ENCODE data around the gene SYT7.
A peak's percentile ranks its signal among the peaks of the same experiment; 100 is the strongest.

Gene SYT7

GRCh38 chr11:61497876-61498275, 83.0 kb downstream of the SYT7 start:
- H4K91ac ChIP-seq (ENCODE audit: low read depth, low read length): no peak overlapping the region
- no peaks in the 10 kb centered on the region for H3K79me1 ChIP-seq (ENCODE audit: low read length)
- no peak overlapping the region for H2AK5ac ChIP-seq (ENCODE audit: low read length)
- no peak overlapping the region for H3K4me3 ChIP-seq (ENCODE audit: low read depth, low read length)
- no peak overlapping the region for H4K8ac ChIP-seq (ENCODE audit: low read depth, low read length)
- H2BK12ac ChIP-seq (ENCODE audit: low read length): no peak overlapping the region
- no peak overlapping the region for H2BK120ac ChIP-seq (ENCODE audit: insufficient read depth, low read length, poor library complexity)
- H2AFZ ChIP-seq (ENCODE audit: insufficient read depth, low read length, poor library complexity): no peak overlapping the region
- no peak overlapping the region for H2BK5ac ChIP-seq (ENCODE audit: low read depth, low read length, poor library complexity)
- no peak overlapping the region for H3K23ac ChIP-seq (ENCODE audit: low read length)
- peaks cover 3 to 7% of the 10 kb centered on the region in 2 experiments for H3K4me1 ChIP-seq (ENCODE audit: control insufficient read depth in 1 of 2, insufficient read depth in 2 of 2, low read length in 2 of 2)
- WGBS (ENCODE audit: extremely low coverage, insufficient coverage, insufficient read length): no CpG with 5 or more reads among the region's 9 CpGs
- no peak overlapping the region for H3K14ac ChIP-seq (ENCODE audit: low read length)
- no peaks in the 10 kb centered on the region for H3K79me2 ChIP-seq (ENCODE audit: control insufficient read depth, insufficient read depth, low read length, poor library complexity)
- no peaks in the 10 kb centered on the region for H3K36me3 ChIP-seq (ENCODE audit: control insufficient read depth in 1 of 2, insufficient read depth in 2 of 2, low read length in 2 of 2)
- no peak overlapping the region for H3K27ac ChIP-seq (ENCODE audit: low read depth, low read length)
- no peak overlapping the region for H3K4me2 ChIP-seq (ENCODE audit: low read length)
- no peaks in the 10 kb centered on the region for H3K27me3 ChIP-seq (ENCODE audit: insufficient read depth, low read length)
- no peak overlapping the region for H3K4ac ChIP-seq (ENCODE audit: low read depth, low read length)
- no peak overlapping the region for H4K12ac ChIP-seq (ENCODE audit: low read depth, low read length)
- no peak overlapping the region for H3K18ac ChIP-seq (ENCODE audit: low read length)
- no peak overlapping the region for H3K9ac ChIP-seq (ENCODE audit: low read length)
- no peaks in the 10 kb centered on the region for H3K9me3 ChIP-seq (ENCODE audit: insufficient read depth, low read depth, low read length)
- DNase-seq: no peak

GRCh38 chr11:61497473-61497872, 83.4 kb downstream of the SYT7 start:
- Histone ChIP-seq H3K36me3 (ENCODE audit: control insufficient read depth in 1 of 2, insufficient read depth in 2 of 2, low read length in 2 of 2) (no peaks in the 10 kb centered on the region), H4K8ac (ENCODE audit: low read depth, low read length) (no peak overlapping the region), H3K27ac (ENCODE audit: low read depth, low read length) (no peak overlapping the region), H3K23ac (ENCODE audit: low read length) (no peak overlapping the region), H3K9me3 (ENCODE audit: insufficient read depth, low read depth, low read length) (no peaks in the 10 kb centered on the region), H2BK5ac (ENCODE audit: low read depth, low read length, poor library complexity) (no peak overlapping the region), H2BK12ac (ENCODE audit: low read length) (no peak overlapping the region), H3K9ac (ENCODE audit: low read length) (no peak overlapping the region), H3K27me3 (ENCODE audit: insufficient read depth, low read length) (no peaks in the 10 kb centered on the region), H4K91ac (ENCODE audit: low read depth, low read length) (no peak overlapping the region), H2BK120ac (ENCODE audit: insufficient read depth, low read length, poor library complexity) (no peak overlapping the region), H3K4me2 (ENCODE audit: low read length) (no peak overlapping the region), H3K79me1 (ENCODE audit: low read length) (no peaks in the 10 kb centered on the region), H3K18ac (ENCODE audit: low read length) (no peak overlapping the region), H3K4me3 (ENCODE audit: low read depth, low read length) (no peak overlapping the region), H3K14ac (ENCODE audit: low read length) (no peak overlapping the region), H2AFZ (ENCODE audit: insufficient read depth, low read length, poor library complexity) (no peak overlapping the region), H2AK5ac (ENCODE audit: low read length) (no peak overlapping the region), H4K12ac (ENCODE audit: low read depth, low read length) (no peak overlapping the region), H3K79me2 (ENCODE audit: control insufficient read depth, insufficient read depth, low read length, poor library complexity) (no peaks in the 10 kb centered on the region), H3K4ac (ENCODE audit: low read depth, low read length) (no peak overlapping the region), H3K4me1 (ENCODE audit: control insufficient read depth in 1 of 2, insufficient read depth in 2 of 2, low read length in 2 of 2) (peaks cover 3 to 5% of the 10 kb centered on the region in 2 experiments)
- no peak for DNase-seq
- 96% methylated on average over 2 of the region's 2 CpGs for WGBS (ENCODE audit: extremely low coverage, insufficient coverage, insufficient read length)

GRCh38 chr11:61496602-61497400, 84.1 kb downstream of the SYT7 start:
- H2AFZ ChIP-seq (ENCODE audit: insufficient read depth, low read length, poor library complexity): no peak overlapping the region
- no peak overlapping the region for H3K18ac ChIP-seq (ENCODE audit: low read length)
- H4K8ac ChIP-seq (ENCODE audit: low read depth, low read length): no peak overlapping the region
- H3K79me2 ChIP-seq (ENCODE audit: control insufficient read depth, insufficient read depth, low read length, poor library complexity): no peaks in the 10 kb centered on the region
- no peak overlapping the region for H2BK5ac ChIP-seq (ENCODE audit: low read depth, low read length, poor library complexity)
- no peak overlapping the region for H2BK12ac ChIP-seq (ENCODE audit: low read length)
- no peak overlapping the region for H3K4me3 ChIP-seq (ENCODE audit: low read depth, low read length)
- no peak for DNase-seq
- peaks cover 3 to 5% of the 10 kb centered on the region in 2 experiments for H3K4me1 ChIP-seq (ENCODE audit: control insufficient read depth in 1 of 2, insufficient read depth in 2 of 2, low read length in 2 of 2)
- no peaks in the 10 kb centered on the region for H3K27me3 ChIP-seq (ENCODE audit: insufficient read depth, low read length)
- no peak overlapping the region for H3K4ac ChIP-seq (ENCODE audit: low read depth, low read length)
- WGBS (ENCODE audit: extremely low coverage, insufficient coverage, insufficient read length): 100% methylated on average over 5 of the region's 15 CpGs
- H3K79me1 ChIP-seq (ENCODE audit: low read length): no peaks in the 10 kb centered on the region
- H3K36me3 ChIP-seq (ENCODE audit: control insufficient read depth in 1 of 2, insufficient read depth in 2 of 2, low read length in 2 of 2): no peaks in the 10 kb centered on the region
- no peak overlapping the region for H3K27ac ChIP-seq (ENCODE audit: low read depth, low read length)
- no peak overlapping the region for H3K14ac ChIP-seq (ENCODE audit: low read length)
- H2AK5ac ChIP-seq (ENCODE audit: low read length): no peak overlapping the region
- no peak overlapping the region for H4K91ac ChIP-seq (ENCODE audit: low read depth, low read length)
- no peak overlapping the region for H4K12ac ChIP-seq (ENCODE audit: low read depth, low read length)
- no peak overlapping the region for H2BK120ac ChIP-seq (ENCODE audit: insufficient read depth, low read length, poor library complexity)
- H3K9me3 ChIP-seq (ENCODE audit: insufficient read depth, low read depth, low read length): no peaks in the 10 kb centered on the region
- H3K9ac ChIP-seq (ENCODE audit: low read length): no peak overlapping the region
- no peak overlapping the region for H3K23ac ChIP-seq (ENCODE audit: low read length)
- H3K4me2 ChIP-seq (ENCODE audit: low read length): no peak overlapping the region

DNA sequence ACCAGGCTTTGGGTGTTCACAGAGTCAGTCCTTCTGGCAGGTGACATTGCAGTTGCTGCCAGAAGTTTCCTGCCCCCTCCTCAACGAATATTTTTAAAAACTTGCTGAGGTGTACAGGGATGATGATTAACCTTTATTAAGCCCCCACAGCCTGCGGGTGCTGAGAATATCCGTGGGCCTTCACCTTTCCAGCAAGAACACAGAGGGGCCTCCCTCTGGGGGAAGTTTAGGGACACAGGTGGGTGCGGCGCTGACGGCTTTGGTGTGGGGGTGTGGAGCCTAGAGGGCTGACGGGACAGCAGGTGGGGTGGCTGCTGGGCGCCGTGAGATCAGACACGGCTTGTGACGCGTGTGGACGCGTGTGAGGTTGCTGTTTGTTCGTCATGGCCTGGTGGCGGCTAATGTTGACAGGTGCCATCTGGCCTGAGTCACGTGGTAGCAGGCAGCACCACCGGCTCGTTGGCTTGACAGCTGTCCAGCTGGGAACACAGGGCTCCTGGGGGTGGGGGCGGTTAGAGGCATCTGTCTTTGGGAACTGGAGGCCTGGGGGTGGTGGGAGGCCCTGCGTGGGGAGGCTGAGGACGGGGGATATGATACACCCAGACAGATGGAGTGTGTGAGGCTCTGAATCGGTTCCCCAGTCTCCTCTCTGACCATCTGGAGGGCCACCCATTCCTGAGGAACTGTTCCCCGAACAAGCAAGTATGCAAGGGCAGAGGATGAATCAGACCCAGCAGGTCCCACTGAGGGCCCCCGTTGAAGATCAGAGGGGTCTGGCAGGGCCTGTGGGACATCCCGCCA, 84.9 kb downstream of the SYT7 start:
- no peaks in the 10 kb centered on the region for H3K79me1 ChIP-seq (ENCODE audit: low read length)
- H3K23ac ChIP-seq (ENCODE audit: low read length): no peak overlapping the region
- H3K79me2 ChIP-seq (ENCODE audit: control insufficient read depth, insufficient read depth, low read length, poor library complexity): no peaks in the 10 kb centered on the region
- no peaks in the 10 kb centered on the region for H3K36me3 ChIP-seq (ENCODE audit: control insufficient read depth in 1 of 2, insufficient read depth in 2 of 2, low read length in 2 of 2)
- no peak overlapping the region for H2AK5ac ChIP-seq (ENCODE audit: low read length)
- H3K18ac ChIP-seq (ENCODE audit: low read length): no peak overlapping the region
- no peak overlapping the region for H3K4me2 ChIP-seq (ENCODE audit: low read length)
- H2BK12ac ChIP-seq (ENCODE audit: low read length): no peak overlapping the region
- no peak overlapping the region for H3K14ac ChIP-seq (ENCODE audit: low read length)
- peak overlapping the region; percentile 24 for H3K9ac ChIP-seq (ENCODE audit: low read length)
- no peak for DNase-seq
- H3K4me1 ChIP-seq (ENCODE audit: control insufficient read depth in 1 of 2, insufficient read depth in 2 of 2, low read length in 2 of 2): peaks cover 3 to 5% of the 10 kb centered on the region in 2 experiments
- H3K27ac ChIP-seq (ENCODE audit: low read depth, low read length): no peak overlapping the region
- no peak overlapping the region for H2AFZ ChIP-seq (ENCODE audit: insufficient read depth, low read length, poor library complexity)
- no peaks in the 10 kb centered on the region for H3K9me3 ChIP-seq (ENCODE audit: insufficient read depth, low read depth, low read length)
- H3K27me3 ChIP-seq (ENCODE audit: insufficient read depth, low read length): no peaks in the 10 kb centered on the region
- H2BK5ac ChIP-seq (ENCODE audit: low read depth, low read length, poor library complexity): no peak overlapping the region
- H4K8ac ChIP-seq (ENCODE audit: low read depth, low read length): no peak overlapping the region
- H4K91ac ChIP-seq (ENCODE audit: low read depth, low read length): no peak overlapping the region
- no peak overlapping the region for H3K4me3 ChIP-seq (ENCODE audit: low read depth, low read length)
- WGBS (ENCODE audit: extremely low coverage, insufficient coverage, insufficient read length): no CpG with 5 or more reads among the region's 26 CpGs
- H4K12ac ChIP-seq (ENCODE audit: low read depth, low read length): no peak overlapping the region
- H3K4ac ChIP-seq (ENCODE audit: low read depth, low read length): no peak overlapping the region
- no peak overlapping the region for H2BK120ac ChIP-seq (ENCODE audit: insufficient read depth, low read length, poor library complexity)

All from trophoblast cell (in vitro differentiated cells and primary cell).